Measurements from ENCODE around the gene REXO1.

The REXO1 gene

GRCh38 chr19:1810439-1811160 lies 37.7 kb downstream of the REXO1 start:
- no peaks in the 10 kb centered on the region for H3K79me2 ChIP-seq (ENCODE audit: low read length)
- no peak overlapping the region for H3K27ac ChIP-seq (ENCODE audit: low read length)
- no peaks in the 10 kb centered on the region for H4K20me1 ChIP-seq (ENCODE audit: insufficient read depth, low read length)
- peaks cover 60% of the 10 kb centered on the region for H3K27me3 ChIP-seq (replicated peaks; ENCODE audit: insufficient read depth, low read length)
- TF ChIP-seq EZH2 (optimal IDR thresholded peaks at IDR 0.05; ENCODE audit: low read depth, low read length) (no peak), CTCF (IDR thresholded peaks at IDR 0.05; ENCODE audit: low read length) (no peak), EZH2phosphoT487 (IDR thresholded peaks at IDR 0.05; ENCODE audit: low read length) (no peak)
- peaks cover 7% of the 10 kb centered on the region for H3K4me1 ChIP-seq (ENCODE audit: low read length)
- H3K36me3 ChIP-seq (replicated peaks; ENCODE audit: insufficient read depth, low read length): no peaks in the 10 kb centered on the region
- H3F3A ChIP-seq (ENCODE audit: insufficient read depth, low read length): no peaks in the 10 kb centered on the region; the same call in 1 of the 2 replicates
- DNase-seq: no peak
- H3K9ac ChIP-seq (ENCODE audit: low read length): no peak overlapping the region
- H3K9me3 ChIP-seq (replicated peaks; ENCODE audit: insufficient read depth, low read length): no peaks in the 10 kb centered on the region
- no peak overlapping the region for H3K4me2 ChIP-seq (ENCODE audit: low read depth, low read length)
- no peaks in the 10 kb centered on the region for H3K9me2 ChIP-seq (replicated peaks; ENCODE audit: insufficient read depth, low read length)
- H2AFZ ChIP-seq (ENCODE audit: low read length): no peak overlapping the region
- H3K4me3 ChIP-seq (ENCODE audit: low read length): no peak overlapping the region

GRCh38 chr19:1809678-1810077 lies 38.6 kb downstream of the REXO1 start:
- H3K4me2 ChIP-seq (ENCODE audit: low read depth, low read length): no peak overlapping the region
- no peaks in the 10 kb centered on the region for H3K79me2 ChIP-seq (ENCODE audit: low read length)
- H3K9me3 ChIP-seq (replicated peaks; ENCODE audit: insufficient read depth, low read length): no peaks in the 10 kb centered on the region
- H3K4me1 ChIP-seq (ENCODE audit: low read length): peaks cover 7% of the 10 kb centered on the region
- no peaks in the 10 kb centered on the region for H4K20me1 ChIP-seq (ENCODE audit: insufficient read depth, low read length)
- H3K27ac ChIP-seq (ENCODE audit: low read length): no peak overlapping the region
- DNase-seq: no peak
- no peak overlapping the region for H3K4me3 ChIP-seq (ENCODE audit: low read length)
- H3K36me3 ChIP-seq (replicated peaks; ENCODE audit: insufficient read depth, low read length): no peaks in the 10 kb centered on the region
- H3F3A ChIP-seq (ENCODE audit: insufficient read depth, low read length): no peaks in the 10 kb centered on the region; the same call in 1 of the 2 replicates
- H2AFZ ChIP-seq (ENCODE audit: low read length): no peak overlapping the region
- H3K9me2 ChIP-seq (replicated peaks; ENCODE audit: insufficient read depth, low read length): no peaks in the 10 kb centered on the region
- no peak for TF ChIP-seq EZH2phosphoT487 (IDR thresholded peaks at IDR 0.05; ENCODE audit: low read length)
- TF ChIP-seq CTCF (IDR thresholded peaks at IDR 0.05; ENCODE audit: low read length): no peak
- TF ChIP-seq EZH2 (optimal IDR thresholded peaks at IDR 0.05; ENCODE audit: low read depth, low read length): no peak
- peaks cover 69% of the 10 kb centered on the region for H3K27me3 ChIP-seq (replicated peaks; ENCODE audit: insufficient read depth, low read length)
- H3K9ac ChIP-seq (ENCODE audit: low read length): no peak overlapping the region

GRCh38 chr19:1808395-1808731 lies 39.9 kb downstream of the REXO1 start:
- TF ChIP-seq EZH2 (optimal IDR thresholded peaks at IDR 0.05; ENCODE audit: low read depth, low read length) (no peak), CTCF (IDR thresholded peaks at IDR 0.05; ENCODE audit: low read length) (no peak)
- no peak overlapping the region for H3K27ac ChIP-seq (ENCODE audit: low read length)
- H3K9ac ChIP-seq (ENCODE audit: low read length): no peak overlapping the region
- DNase-seq: no peak
- no peaks in the 10 kb centered on the region for H4K20me1 ChIP-seq (ENCODE audit: insufficient read depth, low read length)
- no peaks in the 10 kb centered on the region for H3K79me2 ChIP-seq (ENCODE audit: low read length)
- H3K4me1 ChIP-seq (ENCODE audit: low read length): peaks cover 4% of the 10 kb centered on the region; the same call in 1 of the 2 replicates
- no peak overlapping the region for H3K4me3 ChIP-seq (ENCODE audit: low read length)
- H3K36me3 ChIP-seq (replicated peaks; ENCODE audit: insufficient read depth, low read length): no peaks in the 10 kb centered on the region
- peaks cover 78% of the 10 kb centered on the region for H3K27me3 ChIP-seq (replicated peaks; ENCODE audit: insufficient read depth, low read length)
- H3K9me3 ChIP-seq (replicated peaks; ENCODE audit: insufficient read depth, low read length): no peaks in the 10 kb centered on the region
- no peak overlapping the region for H3K4me2 ChIP-seq (ENCODE audit: low read depth, low read length)
- no peaks in the 10 kb centered on the region for H3F3A ChIP-seq (ENCODE audit: insufficient read depth, low read length)
- no peaks in the 10 kb centered on the region for H3K9me2 ChIP-seq (replicated peaks; ENCODE audit: insufficient read depth, low read length)
- H2AFZ ChIP-seq (ENCODE audit: low read length): no peak overlapping the region

Measured in MM.1S (cell line).